Lung (tissue), 12 donors: ENCODE data around the gene CNTN5. TPM values are rescaled to one million over a fixed set of nuclear protein-coding genes. Genes with fewer than 3 reads are reported as not detected.

ENCODE experiments used
- ATAC-seq: fragments of 200-7000 bp; cut with Tn5 transposase; one replicate; pipeline ENCODE4 v1.9.1; 2020; ENCODE audit warnings: moderate number of reproducible peaks; ENCODE audit not compliant: insufficient read depth, low FRiP score
- DNase-seq, 3 donors: peaks; one replicate each; pipeline ENCODE4 v3.0.0-alpha.2; 2013 to 2017
- H3K27ac ChIP-seq, 2 donors: one replicate each; pipeline ENCODE4 v1.5.1; 2013; ENCODE audit warnings: mild to moderate bottlenecking in 2 of 2, moderate library complexity in 2 of 2, control low read depth in 1 of 2, inconsistent platforms in 1 of 2, low read depth in 1 of 2, low read length in 1 of 2
- H3K27me3 ChIP-seq, 3 donors: one replicate each; pipeline ENCODE4 v1.5.1; 2013; ENCODE audit warnings: low read length in 2 of 3; ENCODE audit not compliant: control insufficient read depth in 3 of 3, insufficient read depth in 3 of 3
- H3K36me3 ChIP-seq, 4 donors: one replicate each; pipeline ENCODE4 v1.5.1; 2013; ENCODE audit warnings: low read length in 4 of 4, mild to moderate bottlenecking in 1 of 4, moderate library complexity in 1 of 4; ENCODE audit not compliant: control insufficient read depth in 4 of 4, insufficient read depth in 4 of 4
- H3K4me1 ChIP-seq, 5 donors: one replicate each; pipeline ENCODE4 v1.5.1; 2013; ENCODE audit warnings: low read length in 5 of 5, mild to moderate bottlenecking in 2 of 5, moderate library complexity in 1 of 5; ENCODE audit not compliant: control insufficient read depth in 5 of 5, insufficient read depth in 5 of 5
- H3K4me3 ChIP-seq: one replicate; pipeline ENCODE4 v1.5.1; 2013; ENCODE audit warnings: mild to moderate bottlenecking, control low read depth, moderate library complexity
- H3K9ac ChIP-seq, 2 donors: one replicate each; pipeline ENCODE4 v1.5.1; 2013; ENCODE audit warnings: low read length in 2 of 2, control low read depth in 1 of 2; ENCODE audit not compliant: insufficient read depth in 1 of 2
- H3K9me3 ChIP-seq, 4 donors: one replicate each; pipeline ENCODE4 v1.5.1; 2013; ENCODE audit warnings: low read length in 3 of 4, mild to moderate bottlenecking in 1 of 4, moderate library complexity in 1 of 4; ENCODE audit not compliant: control insufficient read depth in 4 of 4, insufficient read depth in 3 of 4
- CTCF ChIP-seq: IDR thresholded peaks from 2 replicates; pipeline ENCODE4 v1.5.1; 2012; ENCODE audit warnings: mild to moderate bottlenecking; ENCODE audit errors: control extremely low read depth, extremely low read depth
- WGBS, 2 donors: extraction: QIAGEN DNeasy Blood & Tissue Kit; methylation state at CpG; one replicate each; pipeline ENCODE4 v1.1.7; 2013; 5-methylcytosine and 5-hydroxymethylcytosine counted together
- polyA plus RNA-seq, 2 donors: library from polyadenylated mRNA; stranded (reverse); fragments of 200-250 nt; gene quantifications; one replicate each; pipeline ENCODE4 v1.2.1, GENCODE V29; 2013
- total RNA-seq, 2 donors: library from RNA; depleted of rRNA in 1 of 2; stranded (reverse); fragments of >200 nt in 1 of 2; gene quantifications; one replicate each; pipeline ENCODE4 v1.2.1, GENCODE V29; 2014 to 2021
- donor health status: control.
- donor health status: control.
- donor health status: Bipolar disorder and iron deficiency.
- donor health status: healthy.
- donor health status: DM: yes; HTN: yes; CAD: no.

CNTN5 gene
- total and polyA plus RNA-seq, 4 donors, result 0.10 to 0.80 (median 0.44) TPM

- WGBS, 2 donors, result 80 to 96% methylated on average over 4 of the region's 4 CpGs
- Histone ChIP-seq H3K27me3 (no peaks in the 10 kb centered on the region), H3K9me3 (no peaks in the 10 kb centered on the region), H3K4me1 (no peaks in the 10 kb centered on the region), H3K4me3 (no peak overlapping the region), H3K9ac (no peak overlapping the region), H3K27ac (no peak overlapping the region), H3K36me3 (no peaks in the 10 kb centered on the region)
- TF ChIP-seq CTCF, result no peak
- no peak for DNase-seq
- no peak for ATAC-seq
These were observed 363.0 kb downstream of the CNTN5 start for GRCh38 chr11:99383648-99384245.

GRCh38 chr11:99391245-99391644 is 370.5 kb downstream of the CNTN5 start:
- Histone ChIP-seq H3K9me3 (no peaks in the 10 kb centered on the region), H3K36me3 (no peaks in the 10 kb centered on the region), H3K4me1 (no peaks in the 10 kb centered on the region), H3K9ac (no peak overlapping the region), H3K27me3 (no peaks in the 10 kb centered on the region), H3K27ac (no peak overlapping the region), H3K4me3 (no peak overlapping the region)
- DNase-seq, result no peak
- no peak for ATAC-seq
- TF ChIP-seq CTCF, result no peak
- WGBS, 2 donors, result 76 to 78% methylated on average over 4 of the region's 4 CpGs

GRCh38 chr11:99406345-99406744 is 385.6 kb downstream of the CNTN5 start:
- Histone ChIP-seq H3K4me1 (no peaks in the 10 kb centered on the region), H3K27me3 (no peaks in the 10 kb centered on the region), H3K9me3 (peaks cover 0 to 4% (median 0%) of the 10 kb centered on the region in 4 donors), H3K9ac (no peak overlapping the region), H3K4me3 (no peak overlapping the region), H3K36me3 (no peaks in the 10 kb centered on the region), H3K27ac (no peak overlapping the region)
- DNase-seq (no peak), ATAC-seq (no peak)
- no peak for TF ChIP-seq CTCF
- 79 to 86% methylated on average over 2 of the region's 2 CpGs for WGBS, 2 donors

GRCh38 chr11:99410636-99411035 is 389.9 kb downstream of the CNTN5 start:
- Histone ChIP-seq H3K27ac (no peak overlapping the region), H3K9ac (no peak overlapping the region), H3K27me3 (no peaks in the 10 kb centered on the region), H3K36me3 (no peaks in the 10 kb centered on the region), H3K4me3 (no peak overlapping the region), H3K9me3 (peaks cover 0 to 4% (median 0%) of the 10 kb centered on the region in 4 donors), H3K4me1 (no peaks in the 10 kb centered on the region)
- DNase-seq, result no peak
- no peak for ATAC-seq
- 88 to 90% methylated on average over 3 of the region's 3 CpGs for WGBS, 2 donors
- TF ChIP-seq CTCF, result no peak
